DMS153 (cell line): Measurements from ENCODE around the gene CHM.
"Not testable (repeated sequence)": the region's sequence is repeated elsewhere in the genome, so short reads cannot be mapped to it uniquely, and the experiment has no call there.

Experiments
- DNase-seq: peaks from one replicate; lab custom pipeline; 2025; lab: John Stamatoyannopoulos, UW

CHM gene

GRCh38 chrX:86047174-86047935 is at the start of gene CHM:
CHM (minus strand) TSS chrX:86047558; CDS start chrX:86047532, 26 bp downstream.
- no peak for DNase-seq

- no peak for DNase-seq
Observed at GRCh38 chrX:86078650-86079049, 31.3 kb upstream of the CHM start.

- no peak for DNase-seq
Observed at GRCh38 chrX:86066998-86067397, 19.6 kb upstream of the CHM start.

GRCh38 chrX:86061407-86061806 is 14.0 kb upstream of the CHM start:
- DNase-seq: no peak

GRCh38 chrX:86051741-86052140 is 4.4 kb upstream of the CHM start:
- no peak for DNase-seq

GRCh38 chrX:86047936-86048280 is 550 bp upstream of the CHM start:
- DNase-seq: no peak

GRCh38 chrX:86044216-86044615 is 3.1 kb downstream of the CHM start:
- DNase-seq: no peak

GRCh38 chrX:86039625-86040568 is 7.5 kb downstream of the CHM start:
- no peak for DNase-seq

GRCh38 chrX:86033385-86033784 is 14.0 kb downstream of the CHM start:
- DNase-seq: no peak

GRCh38 chrX:86028681-86029080 is 18.7 kb downstream of the CHM start:
- no peak for DNase-seq

- no peak for DNase-seq
Observed at GRCh38 chrX:86023811-86024210, 23.5 kb downstream of the CHM start.

- DNase-seq: no peak
Observed at GRCh38 chrX:86021652-86022289, 25.6 kb downstream of the CHM start.

GRCh38 chrX:86016139-86016538 is 31.2 kb downstream of the CHM start:
- no peak for DNase-seq

- not testable (repeated sequence) for DNase-seq
Observed at GRCh38 chrX:86014959-86015358, 32.4 kb downstream of the CHM start.

- no peak for DNase-seq
Observed at GRCh38 chrX:86014421-86014820, 32.9 kb downstream of the CHM start.

GRCh38 chrX:86013792-86014191 is 33.6 kb downstream of the CHM start:
- DNase-seq: no peak

GRCh38 chrX:86012188-86012587 is 35.2 kb downstream of the CHM start:
- no peak for DNase-seq

- DNase-seq: not testable (repeated sequence)
Observed at GRCh38 chrX:86009803-86010202, 37.6 kb downstream of the CHM start.

GRCh38 chrX:86007891-86008290 is 39.5 kb downstream of the CHM start:
- not testable (repeated sequence) for DNase-seq

- DNase-seq: peak; percentile 81
Observed at GRCh38 chrX:86002076-86002896, 45.1 kb downstream of the CHM start.

GRCh38 chrX:85998954-85999353 is 48.4 kb downstream of the CHM start:
- no peak for DNase-seq

GRCh38 chrX:85996555-85996954 is 50.8 kb downstream of the CHM start:
- DNase-seq: no peak
